KOPT-K1 (cell line): ENCODE results near the gene CHST2.
"Not testable (repeated sequence)": the region's sequence is repeated elsewhere in the genome, so short reads cannot be mapped to it uniquely, and the experiment has no call there.

ENCODE experiments used
- H3K27ac ChIP-seq: fragments of 200-600 bp; sonication (generic); 2 replicates; pipeline ENCODE4 v1.5.1; 2016; ENCODE audit warnings: antibody characterized with exemption, mild to moderate bottlenecking, low read depth, low read length; ENCODE audit not compliant: poor library complexity, severe bottlenecking
- H3K36me3 ChIP-seq: fragments of 200-600 bp; sonication (generic); 2 replicates; pipeline ENCODE4 v1.5.1; 2017; ENCODE audit warnings: antibody characterized with exemption, mild to moderate bottlenecking, low read length, moderate library complexity; ENCODE audit not compliant: insufficient read depth
- H3K9me3 ChIP-seq: fragments of 200-600 bp; sonication (generic); 2 replicates; pipeline ENCODE4 v1.5.1; 2017; ENCODE audit warnings: antibody characterized with exemption, low read length, mild to moderate bottlenecking; ENCODE audit not compliant: insufficient read depth, poor library complexity, severe bottlenecking

CHST2 gene, protein sequence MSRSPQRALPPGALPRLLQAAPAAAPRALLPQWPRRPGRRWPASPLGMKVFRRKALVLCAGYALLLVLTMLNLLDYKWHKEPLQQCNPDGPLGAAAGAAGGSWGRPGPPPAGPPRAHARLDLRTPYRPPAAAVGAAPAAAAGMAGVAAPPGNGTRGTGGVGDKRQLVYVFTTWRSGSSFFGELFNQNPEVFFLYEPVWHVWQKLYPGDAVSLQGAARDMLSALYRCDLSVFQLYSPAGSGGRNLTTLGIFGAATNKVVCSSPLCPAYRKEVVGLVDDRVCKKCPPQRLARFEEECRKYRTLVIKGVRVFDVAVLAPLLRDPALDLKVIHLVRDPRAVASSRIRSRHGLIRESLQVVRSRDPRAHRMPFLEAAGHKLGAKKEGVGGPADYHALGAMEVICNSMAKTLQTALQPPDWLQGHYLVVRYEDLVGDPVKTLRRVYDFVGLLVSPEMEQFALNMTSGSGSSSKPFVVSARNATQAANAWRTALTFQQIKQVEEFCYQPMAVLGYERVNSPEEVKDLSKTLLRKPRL

DNA sequence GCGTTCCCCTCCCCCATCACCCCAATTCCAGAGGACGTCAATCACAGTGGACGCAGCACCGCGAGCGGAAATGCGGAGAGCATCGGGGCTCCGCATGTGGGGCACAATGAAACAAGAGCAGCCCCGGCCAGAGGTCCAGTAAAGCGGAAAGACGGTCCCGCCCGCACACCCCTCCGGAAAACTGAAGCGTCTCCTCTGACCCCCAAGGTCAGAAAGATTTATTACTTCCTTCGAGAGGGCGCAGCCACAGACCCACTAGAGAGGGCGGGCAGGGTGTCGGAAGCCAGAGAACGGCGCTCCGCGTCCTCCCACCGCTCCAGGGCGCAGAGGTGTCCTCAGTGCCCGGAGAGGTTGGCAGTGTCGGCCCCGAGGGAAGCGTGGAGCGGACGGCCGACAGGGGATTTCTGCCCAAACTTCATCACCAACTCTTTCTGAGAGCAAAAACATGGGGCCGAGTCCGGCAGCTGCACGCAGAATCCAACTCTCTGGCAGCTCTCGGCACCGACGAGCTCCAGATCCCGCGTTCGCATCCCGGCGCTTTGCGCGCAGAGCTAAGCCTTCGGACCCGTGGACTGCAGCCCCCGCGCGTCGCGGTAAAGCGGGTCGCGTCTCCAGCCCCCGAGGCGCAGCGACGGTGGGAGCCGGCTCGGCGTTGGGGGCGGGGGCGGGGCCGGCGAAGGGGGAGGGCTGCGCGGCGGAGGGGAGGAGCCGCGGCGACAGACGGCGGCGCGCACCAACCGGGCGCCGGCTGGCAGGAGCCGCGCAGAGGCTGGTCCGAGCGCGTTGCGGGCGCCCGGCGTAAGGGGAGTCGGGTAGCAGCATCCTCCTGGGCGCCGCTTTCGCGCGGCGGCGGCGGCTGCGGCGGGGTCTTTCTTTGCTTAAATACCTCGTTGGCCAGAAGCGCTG lies at the start of gene CHST2:
Gene CHST2 (plus strand): TSS at position 763 of the 906 bp plus-strand sequence. CDS start 1,046 bp downstream, outside the sequence.
- H3K9me3 ChIP-seq, result no peaks in the 10 kb centered on the region

GRCh38 chr3:143070977-143071551 lies 48.5 kb upstream of the CHST2 start:
- Histone ChIP-seq H3K27ac (no peak overlapping the region), H3K36me3 (no peaks in the 10 kb centered on the region), H3K9me3 (no peaks in the 10 kb centered on the region)

More for the DNA sequence above, at the start of gene CHST2:
- H3K27ac ChIP-seq, result peak within 1 kb of the TSS; percentile 68
- H3K36me3 ChIP-seq, result peaks cover 11% of the 10 kb centered on the region

GRCh38 chr3:143071776-143072175 lies 47.8 kb upstream of the CHST2 start:
- Histone ChIP-seq H3K27ac (no peak overlapping the region), H3K9me3 (no peaks in the 10 kb centered on the region), H3K36me3 (no peaks in the 10 kb centered on the region)

- not testable (repeated sequence) for H3K9me3 ChIP-seq, H3K27ac ChIP-seq, H3K36me3 ChIP-seq
Observed at GRCh38 chr3:143072298-143073020, 47.1 kb upstream of the CHST2 start.

DNA sequence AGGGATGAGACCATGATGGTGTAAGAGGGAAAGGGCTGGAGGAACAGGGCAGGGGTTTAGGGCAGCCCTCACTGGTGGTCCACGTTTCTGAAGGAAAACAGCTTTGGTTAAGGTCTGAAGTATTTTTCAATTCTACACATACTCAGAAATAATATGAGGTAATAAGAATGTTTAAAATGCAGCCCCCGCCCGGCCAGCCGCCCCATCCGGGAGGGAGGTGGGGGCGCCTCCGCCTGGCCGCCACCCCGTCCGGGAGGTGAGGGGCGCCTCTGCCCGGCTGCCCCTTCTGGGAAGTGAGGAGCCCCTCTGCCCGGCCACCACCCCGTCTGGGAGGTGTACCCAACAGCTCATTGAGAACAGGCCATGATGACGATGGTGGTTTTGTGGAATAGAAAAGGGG lies 46.0 kb upstream of the CHST2 start:
- H3K9me3 ChIP-seq, H3K27ac ChIP-seq, H3K36me3 ChIP-seq: not testable (repeated sequence)

GRCh38 chr3:143073983-143074382 lies 45.6 kb upstream of the CHST2 start:
- not testable (repeated sequence) for H3K27ac ChIP-seq, H3K36me3 ChIP-seq, H3K9me3 ChIP-seq

GRCh38 chr3:143078883-143079282 lies 40.7 kb upstream of the CHST2 start:
- no peak overlapping the region for H3K27ac ChIP-seq
- no peaks in the 10 kb centered on the region for H3K9me3 ChIP-seq
- no peaks in the 10 kb centered on the region for H3K36me3 ChIP-seq

GRCh38 chr3:143080196-143080595 lies 39.4 kb upstream of the CHST2 start:
- H3K36me3 ChIP-seq, result no peaks in the 10 kb centered on the region
- no peak overlapping the region for H3K27ac ChIP-seq
- peaks cover 5% of the 10 kb centered on the region for H3K9me3 ChIP-seq

DNA sequence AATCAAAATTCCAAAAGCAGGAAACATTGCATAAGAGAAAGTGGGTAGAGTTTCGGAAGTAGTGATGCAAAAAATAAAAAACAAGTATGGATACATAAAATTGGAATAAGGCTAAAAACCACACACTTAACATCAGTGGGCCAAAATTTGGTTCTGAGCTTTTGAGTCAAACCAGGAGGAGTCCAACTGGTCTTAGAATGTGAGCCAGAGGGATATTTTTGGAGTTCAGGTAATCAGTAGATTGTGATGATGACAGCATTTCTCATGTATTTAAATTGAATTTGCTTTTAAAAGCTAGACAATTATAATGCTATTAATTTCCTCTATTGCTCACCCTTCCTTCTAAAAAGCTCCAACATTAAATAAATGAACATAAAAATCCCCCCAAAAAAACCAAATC lies 38.2 kb upstream of the CHST2 start:
- peaks cover 6% of the 10 kb centered on the region for H3K9me3 ChIP-seq
- H3K27ac ChIP-seq, result no peak overlapping the region
- H3K36me3 ChIP-seq, result no peaks in the 10 kb centered on the region

- Histone ChIP-seq H3K9me3 (peaks cover 6% of the 10 kb centered on the region), H3K36me3 (no peaks in the 10 kb centered on the region), H3K27ac (no peak overlapping the region)
Observed at GRCh38 chr3:143081844-143082778, 37.5 kb upstream of the CHST2 start.

DNA sequence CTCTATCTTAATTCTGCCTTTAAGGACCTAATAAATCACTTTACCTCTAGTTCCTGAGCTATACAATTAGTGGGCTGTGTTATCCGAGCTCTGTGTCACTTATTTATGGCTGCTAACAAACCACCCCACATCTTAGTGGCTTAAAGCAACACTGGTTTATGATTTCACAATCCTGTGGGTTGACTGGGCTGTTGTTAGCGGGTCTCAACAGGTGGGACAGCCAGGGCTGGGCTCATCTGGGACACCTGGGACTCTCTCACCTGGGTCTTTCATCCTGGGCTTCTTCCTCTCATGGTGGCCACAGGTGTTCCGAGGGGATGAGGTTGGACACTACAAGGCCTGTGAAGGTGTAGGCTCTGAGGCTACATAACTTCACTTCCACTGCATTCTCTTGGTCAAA lies 35.8 kb upstream of the CHST2 start:
- no peaks in the 10 kb centered on the region for H3K36me3 ChIP-seq
- peaks cover 6% of the 10 kb centered on the region for H3K9me3 ChIP-seq
- no peak overlapping the region for H3K27ac ChIP-seq

GRCh38 chr3:143084856-143085731 lies 34.5 kb upstream of the CHST2 start:
- no peaks in the 10 kb centered on the region for H3K36me3 ChIP-seq
- H3K9me3 ChIP-seq, result peaks cover 6% of the 10 kb centered on the region
- H3K27ac ChIP-seq, result no peak overlapping the region

- Histone ChIP-seq H3K36me3 (no peaks in the 10 kb centered on the region), H3K27ac (no peak overlapping the region), H3K9me3 (peaks cover 6% of the 10 kb centered on the region)
Observed at GRCh38 chr3:143088835-143089234, 30.7 kb upstream of the CHST2 start.
